A549 (cell line): Measurements from ENCODE around the gene GPR50.

ENCODE experiments used
- BCL3 ChIP-seq: fragments of >200 bp; sonication (Bioruptor Twin); formaldehyde crosslinking; IDR thresholded peaks from 3 replicates; pipeline ENCODE4 v1.6.1; 2016
- CTCF ChIP-seq: fragments of >200 bp; sonication (Bioruptor Twin); formaldehyde crosslinking; IDR thresholded peaks from 3 replicates; pipeline ENCODE4 v1.5.1; 2016
- PHF8 ChIP-seq: fragments of 200-600 bp; sonication (generic); IDR thresholded peaks from 2 replicates; pipeline ENCODE4 v1.6.1; 2016; ENCODE audit warnings: low read depth, mild to moderate bottlenecking, antibody characterized with exemption, moderate library complexity, borderline replicate concordance
- RFX5 ChIP-seq: fragments of 450-650 bp; IDR thresholded peaks from 2 replicates; pipeline ENCODE4 v1.7.1; 2014; ENCODE audit warnings: antibody characterized with exemption, mild to moderate bottlenecking, moderate library complexity

- TF ChIP-seq RFX5 (no peak), CTCF (no peak), PHF8 (no peak), BCL3 (no peak)
These were observed 49.5 kb downstream of the GPR50 start for GRCh38 chrX:151225843-151226242.
